HCT116 (cell line): ENCODE data around the gene MAP4K4.

Experiments used
- CTCF ChIP-seq, 3 experiments: fragments of 200-600 bp in 1 of 3; sonication (generic) in 1 of 3; IDR thresholded peaks in 2 of 3; conservative IDR thresholded peaks in 1 of 3; 2 replicates each; pipeline ENCODE4 v1.5.1; 2012 to 2017; ENCODE audit warnings: low read depth in 2 of 3, low read length in 2 of 3, antibody characterized with exemption in 1 of 3, borderline replicate concordance in 1 of 3, control low read depth in 1 of 3, mild to moderate bottlenecking in 1 of 3, mixed read lengths in 1 of 3, mixed run types in 1 of 3, moderate library complexity in 1 of 3; ENCODE audit not compliant: insufficient read depth in 1 of 3
- POLR2AphosphoS5 ChIP-seq: IDR thresholded peaks from 2 replicates; pipeline ENCODE4 v1.6.1; 2011; ENCODE audit warnings: mild to moderate bottlenecking, low read depth, low read length, moderate library complexity
- RAD21 ChIP-seq: IDR thresholded peaks from 2 replicates; pipeline ENCODE4 v1.6.1; 2012; ENCODE audit warnings: low read depth, mild to moderate bottlenecking
- REST ChIP-seq: IDR thresholded peaks from 2 replicates; pipeline ENCODE4 v1.6.1; 2012; ENCODE audit warnings: low read depth

- TF ChIP-seq CTCF (IDR thresholded peaks at IDR 0.05 in 2 of 3, conservative IDR thresholded peaks at IDR 0.05 in 1 of 3; ENCODE audit: borderline replicate concordance in 1 of 3, insufficient read depth in 1 of 3, low read depth in 2 of 3, low read length in 2 of 3) (no peak), POLR2AphosphoS5 (no peak), REST (no peak), RAD21 (no peak)
Measured at GRCh38 chr2:101860782-101861181, 163.3 kb downstream of the MAP4K4 start.
